CD8-positive, alpha-beta memory T cell (primary cell): Measurements from ENCODE around the gene C4BPA. TPM values are rescaled to one million over a fixed set of nuclear protein-coding genes. Genes with fewer than 3 reads are reported as not detected.

Source experiments
- CTCF ChIA-PET: fragments of 350-600 bp; sonication (Branson Sonifier 250); formaldehyde crosslinking; loops from one replicate; lab custom pipeline; 2021; ENCODE audit warnings: antibody characterized with exemption; lab: Charles Lee
- POLR2A ChIA-PET: fragments of 350-600 bp; sonication (Branson Sonifier 250); formaldehyde crosslinking; loops from one replicate; lab custom pipeline; 2021; ENCODE audit warnings: antibody characterized with exemption; lab: Charles Lee
- DNase-seq, 5 donors: peaks; one replicate each; pipeline versions ENCODE4 v3.0.0 to v3.0.0-alpha.2; 2020 to 2022; ENCODE audit warnings: mixed read lengths in 1 of 5
- H3K27ac ChIP-seq: one replicate; pipeline ENCODE4 v1.7.0; 2013; ENCODE audit warnings: low read depth, mild to moderate bottlenecking, low read length, moderate library complexity
- H3K27me3 ChIP-seq: 2 replicates; pipeline ENCODE4 v1.7.0; 2013; ENCODE audit warnings: low read length, mild to moderate bottlenecking; ENCODE audit not compliant: insufficient read depth, poor library complexity, severe bottlenecking
- H3K36me3 ChIP-seq: 2 replicates; pipeline ENCODE4 v1.7.0; 2013; ENCODE audit warnings: mild to moderate bottlenecking, low read length, moderate library complexity; ENCODE audit not compliant: insufficient read depth
- H3K4me1 ChIP-seq: 2 replicates; pipeline ENCODE4 v1.7.0; 2013; ENCODE audit warnings: mild to moderate bottlenecking, low read length, moderate library complexity; ENCODE audit not compliant: insufficient read depth
- H3K4me3 ChIP-seq: 2 replicates; pipeline ENCODE4 v1.7.0; 2013; ENCODE audit warnings: mild to moderate bottlenecking, low read length
- H3K9me3 ChIP-seq: 2 replicates; pipeline ENCODE4 v1.7.0; 2013; ENCODE audit warnings: mild to moderate bottlenecking, low read length
- H3K27ac Mint-ChIP-seq, 8 donors: one replicate each; pipeline ENCODE4 v1.8.0; 2020 to 2021; ENCODE audit warnings: mixed read lengths in 8 of 8, mild to moderate bottlenecking in 6 of 8, inconsistent platforms in 3 of 8, moderate library complexity in 3 of 8
- H3K27me3 Mint-ChIP-seq, 2 donors: one replicate each; pipeline ENCODE4 v1.8.0; 2020 to 2021; ENCODE audit warnings: mixed read lengths in 2 of 2, mild to moderate bottlenecking in 1 of 2, moderate library complexity in 1 of 2
- H3K36me3 Mint-ChIP-seq, 3 donors: one replicate each; pipeline ENCODE4 v1.8.0; 2020 to 2021; ENCODE audit warnings: mixed read lengths in 3 of 3, inconsistent platforms in 1 of 3, mild to moderate bottlenecking in 1 of 3
- H3K4me1 Mint-ChIP-seq, 3 donors: one replicate each; pipeline ENCODE4 v1.8.0; 2020 to 2021; ENCODE audit warnings: mixed read lengths in 3 of 3, inconsistent platforms in 1 of 3, mild to moderate bottlenecking in 1 of 3
- H3K4me3 Mint-ChIP-seq, 7 donors: one replicate each; pipeline ENCODE4 v1.8.0; 2020 to 2021; ENCODE audit warnings: mixed read lengths in 7 of 7, mild to moderate bottlenecking in 6 of 7, moderate library complexity in 4 of 7, inconsistent platforms in 2 of 7
- H3K9me3 Mint-ChIP-seq, 5 donors: one replicate each; pipeline ENCODE4 v1.8.0; 2020 to 2022; ENCODE audit warnings: mixed read lengths in 5 of 5, mild to moderate bottlenecking in 3 of 5, moderate library complexity in 2 of 5, inconsistent platforms in 1 of 5
- polyA plus RNA-seq: library from polyadenylated mRNA; unstranded; fragments of 300-500 nt; fragmentation: Illumina TruSeq; gene quantifications from one replicate; pipeline ENCODE4 v1.2.3, GENCODE V29; 2021
- total RNA-seq, 2 experiments: library from RNA; stranded (reverse); gene quantifications; one replicate each; pipeline ENCODE4 v1.2.3, GENCODE V29; 2021

Gene C4BPA
- total and polyA plus RNA-seq, 3 experiments from 2014 or later: not detected

- ChIA-PET POLR2A (no interaction called here), CTCF (no interaction called here)
- DNase-seq: no peak
- Histone ChIP-seq H3K27me3 (no peaks in the 10 kb centered on the region), H3K36me3 (no peaks in the 10 kb centered on the region), H3K9me3 (no peaks in the 10 kb centered on the region), H3K27ac (no peak overlapping the region), H3K4me1 (no peaks in the 10 kb centered on the region), H3K4me3 (no peak overlapping the region)
- Mint-ChIP-seq H3K27me3 (peaks cover 7 to 28% of the 10 kb centered on the region in 2 donors), H3K4me1 (no peaks in the 10 kb centered on the region), H3K36me3 (peaks cover 0 to 4% (median 0%) of the 10 kb centered on the region in 3 donors), H3K27ac (peak overlapping the region in 1 of 8 donors; percentile 29), H3K4me3 (no peak overlapping the region), H3K9me3 (no peaks in the 10 kb centered on the region)
Measured at GRCh38 chr1:207174913-207175312, 70.9 kb downstream of the C4BPA start.

- H3K27ac Mint-ChIP-seq: no peak overlapping the region
- H3K4me3 Mint-ChIP-seq: no peak overlapping the region
- H3K36me3 Mint-ChIP-seq: peaks cover 0 to 4% (median 0%) of the 10 kb centered on the region in 3 donors
- ChIA-PET POLR2A (no interaction called here), CTCF (no interaction called here)
- no peak for DNase-seq
- H3K9me3 ChIP-seq: no peaks in the 10 kb centered on the region
- H3K27me3 ChIP-seq: no peaks in the 10 kb centered on the region
- no peaks in the 10 kb centered on the region for H3K36me3 ChIP-seq
- no peak overlapping the region for H3K4me3 ChIP-seq
- H3K4me1 Mint-ChIP-seq: no peaks in the 10 kb centered on the region
- no peak overlapping the region for H3K27ac ChIP-seq
- no peaks in the 10 kb centered on the region for H3K9me3 Mint-ChIP-seq
- H3K4me1 ChIP-seq: no peaks in the 10 kb centered on the region
- peaks cover 7 to 28% of the 10 kb centered on the region in 2 donors for H3K27me3 Mint-ChIP-seq
Measured at GRCh38 chr1:207179036-207179435, 75.0 kb downstream of the C4BPA start.

GRCh38 chr1:207181847-207182246 is 77.8 kb downstream of the C4BPA start:
- Mint-ChIP-seq H3K4me3 (no peak overlapping the region), H3K27me3 (peaks cover 7 to 23% of the 10 kb centered on the region in 2 donors), H3K27ac (no peak overlapping the region), H3K9me3 (no peaks in the 10 kb centered on the region), H3K36me3 (peaks cover 0 to 4% (median 0%) of the 10 kb centered on the region in 3 donors), H3K4me1 (no peaks in the 10 kb centered on the region)
- Histone ChIP-seq H3K9me3 (no peaks in the 10 kb centered on the region), H3K27ac (no peak overlapping the region), H3K4me1 (no peaks in the 10 kb centered on the region), H3K36me3 (no peaks in the 10 kb centered on the region), H3K4me3 (no peak overlapping the region), H3K27me3 (no peaks in the 10 kb centered on the region)
- CTCF ChIA-PET: interaction anchor here (0.8 to 1.6 kb wide), 4 partner anchors 99 to 223 kb away, joined by 3 to 8 read pairs (median 3); partner anchors contain the start of gene CD55
- POLR2A ChIA-PET: no interaction called here
- peak in 2 of 5 donors; percentile 2 to 16 for DNase-seq

- Mint-ChIP-seq H3K36me3 (peaks cover 0 to 3% (median 2%) of the 10 kb centered on the region in 3 donors), H3K27me3 (peaks cover 2 to 6% of the 10 kb centered on the region in 2 donors), H3K4me1 (peaks cover 0 to 14% (median 9%) of the 10 kb centered on the region in 3 donors), H3K4me3 (no peak overlapping the region), H3K27ac (no peak overlapping the region), H3K9me3 (no peaks in the 10 kb centered on the region)
- DNase-seq: no peak
- H3K27ac ChIP-seq: no peak overlapping the region
- ChIA-PET CTCF (interaction anchor here (1.0 to 1.4 kb wide), 2 partner anchors 218 to 220 kb away, joined by 3 read pairs; no protein-coding TSS in a partner anchor), POLR2A (no interaction called here)
- no peaks in the 10 kb centered on the region for H3K36me3 ChIP-seq
- H3K4me1 ChIP-seq: peaks cover 8% of the 10 kb centered on the region
- no peaks in the 10 kb centered on the region for H3K27me3 ChIP-seq
- no peak overlapping the region for H3K4me3 ChIP-seq
- no peaks in the 10 kb centered on the region for H3K9me3 ChIP-seq
Measured at GRCh38 chr1:207186503-207186902, 82.5 kb downstream of the C4BPA start.

GRCh38 chr1:207188901-207189300 is 84.9 kb downstream of the C4BPA start:
- no peaks in the 10 kb centered on the region for H3K27me3 ChIP-seq
- no peaks in the 10 kb centered on the region for H3K9me3 ChIP-seq
- H3K27me3 Mint-ChIP-seq: peaks cover 2 to 19% of the 10 kb centered on the region in 2 donors
- no peak overlapping the region for H3K4me3 Mint-ChIP-seq
- no peak overlapping the region for H3K27ac Mint-ChIP-seq
- no peak overlapping the region for H3K27ac ChIP-seq
- no peaks in the 10 kb centered on the region for H3K9me3 Mint-ChIP-seq
- H3K36me3 Mint-ChIP-seq: peaks cover 0 to 3% (median 2%) of the 10 kb centered on the region in 3 donors
- ChIA-PET CTCF (interaction anchor here (1.0 kb wide), 1 partner anchor 133 kb away, joined by 3 read pairs; the partner anchor contains the start of gene CD55), POLR2A (no interaction called here)
- DNase-seq: no peak
- H3K4me1 ChIP-seq: peaks cover 8% of the 10 kb centered on the region
- H3K36me3 ChIP-seq: no peaks in the 10 kb centered on the region
- peaks cover 0 to 14% (median 9%) of the 10 kb centered on the region in 3 donors for H3K4me1 Mint-ChIP-seq
- H3K4me3 ChIP-seq: no peak overlapping the region

- Mint-ChIP-seq H3K27ac (no peak overlapping the region), H3K27me3 (peaks cover 3 to 34% of the 10 kb centered on the region in 2 donors), H3K4me3 (no peak overlapping the region), H3K4me1 (peaks cover 0 to 14% (median 9%) of the 10 kb centered on the region in 3 donors), H3K9me3 (peaks cover 0 to 2% (median 0%) of the 10 kb centered on the region in 5 donors), H3K36me3 (peaks cover 0 to 10% (median 2%) of the 10 kb centered on the region in 3 donors)
- no peak for DNase-seq
- Histone ChIP-seq H3K27me3 (no peaks in the 10 kb centered on the region), H3K4me3 (no peak overlapping the region), H3K27ac (no peak overlapping the region), H3K4me1 (peaks cover 8% of the 10 kb centered on the region), H3K9me3 (no peaks in the 10 kb centered on the region), H3K36me3 (no peaks in the 10 kb centered on the region)
- CTCF ChIA-PET: no interaction called here
- POLR2A ChIA-PET: no interaction called here
Measured at GRCh38 chr1:207191061-207191460, 87.0 kb downstream of the C4BPA start.

GRCh38 chr1:207191776-207192175 is 87.7 kb downstream of the C4BPA start:
- CTCF ChIA-PET: no interaction called here
- POLR2A ChIA-PET: no interaction called here
- Histone ChIP-seq H3K27ac (no peak overlapping the region), H3K4me3 (no peak overlapping the region), H3K9me3 (no peaks in the 10 kb centered on the region), H3K4me1 (peaks cover 8% of the 10 kb centered on the region), H3K36me3 (no peaks in the 10 kb centered on the region), H3K27me3 (no peaks in the 10 kb centered on the region)
- Mint-ChIP-seq H3K9me3 (peaks cover 0 to 2% (median 0%) of the 10 kb centered on the region in 5 donors), H3K36me3 (peaks cover 0 to 10% (median 2%) of the 10 kb centered on the region in 3 donors), H3K27ac (no peak overlapping the region), H3K4me1 (peaks cover 0 to 14% (median 9%) of the 10 kb centered on the region in 3 donors), H3K27me3 (peaks cover 2 to 34% of the 10 kb centered on the region in 2 donors), H3K4me3 (no peak overlapping the region)
- DNase-seq: no peak

- H3K36me3 Mint-ChIP-seq: peaks cover 0 to 19% (median 0%) of the 10 kb centered on the region in 3 donors
- no peaks in the 10 kb centered on the region for H3K36me3 ChIP-seq
- DNase-seq: no peak
- H3K4me3 Mint-ChIP-seq: no peak overlapping the region
- CTCF ChIA-PET: no interaction called here
- H3K27ac Mint-ChIP-seq: no peak overlapping the region
- no peaks in the 10 kb centered on the region for H3K9me3 ChIP-seq
- peaks cover 0 to 12% (median 6%) of the 10 kb centered on the region in 5 donors for H3K9me3 Mint-ChIP-seq
- POLR2A ChIA-PET: no interaction called here
- peaks cover 3% of the 10 kb centered on the region for H3K4me1 ChIP-seq
- H3K27ac ChIP-seq: no peak overlapping the region
- H3K27me3 ChIP-seq: no peaks in the 10 kb centered on the region
- peaks cover 5 to 37% of the 10 kb centered on the region in 2 donors for H3K27me3 Mint-ChIP-seq
- no peak overlapping the region for H3K4me3 ChIP-seq
- peaks cover 0 to 10% (median 5%) of the 10 kb centered on the region in 3 donors for H3K4me1 Mint-ChIP-seq
Measured at GRCh38 chr1:207194197-207194596, 90.2 kb downstream of the C4BPA start.
